ENCODE results near the gene SARDH.

Gene SARDH

DNA sequence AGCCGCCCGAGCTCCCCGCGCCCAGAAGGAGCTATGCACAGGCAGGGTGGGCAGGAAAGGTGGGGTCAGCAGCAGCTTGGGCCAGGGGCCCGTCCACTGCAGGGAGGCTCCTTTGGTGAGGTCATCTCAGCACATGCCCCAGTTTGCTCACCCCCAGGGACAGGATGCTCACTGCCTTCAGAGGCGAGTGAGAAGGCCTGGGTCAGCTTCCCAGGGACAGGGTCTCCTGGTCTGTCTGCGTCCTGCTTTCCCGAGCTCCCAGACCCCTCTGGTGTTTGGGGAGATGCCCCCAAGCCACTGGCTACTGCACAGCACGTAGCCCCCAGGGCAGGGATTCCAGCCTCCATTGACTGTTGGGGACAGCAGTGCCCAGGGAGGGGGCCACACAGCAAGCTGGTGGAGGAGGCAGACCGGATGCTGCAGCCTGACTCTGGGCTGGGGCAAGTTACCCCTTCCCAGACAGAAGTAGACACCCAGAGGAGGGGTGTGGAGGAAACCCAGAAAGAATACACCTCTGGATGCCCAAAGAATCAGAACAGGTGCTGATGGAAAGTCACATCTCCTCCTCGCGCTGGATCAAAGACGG lies 581 bp upstream of the SARDH start:
- TF ChIP-seq, protein P1, sequence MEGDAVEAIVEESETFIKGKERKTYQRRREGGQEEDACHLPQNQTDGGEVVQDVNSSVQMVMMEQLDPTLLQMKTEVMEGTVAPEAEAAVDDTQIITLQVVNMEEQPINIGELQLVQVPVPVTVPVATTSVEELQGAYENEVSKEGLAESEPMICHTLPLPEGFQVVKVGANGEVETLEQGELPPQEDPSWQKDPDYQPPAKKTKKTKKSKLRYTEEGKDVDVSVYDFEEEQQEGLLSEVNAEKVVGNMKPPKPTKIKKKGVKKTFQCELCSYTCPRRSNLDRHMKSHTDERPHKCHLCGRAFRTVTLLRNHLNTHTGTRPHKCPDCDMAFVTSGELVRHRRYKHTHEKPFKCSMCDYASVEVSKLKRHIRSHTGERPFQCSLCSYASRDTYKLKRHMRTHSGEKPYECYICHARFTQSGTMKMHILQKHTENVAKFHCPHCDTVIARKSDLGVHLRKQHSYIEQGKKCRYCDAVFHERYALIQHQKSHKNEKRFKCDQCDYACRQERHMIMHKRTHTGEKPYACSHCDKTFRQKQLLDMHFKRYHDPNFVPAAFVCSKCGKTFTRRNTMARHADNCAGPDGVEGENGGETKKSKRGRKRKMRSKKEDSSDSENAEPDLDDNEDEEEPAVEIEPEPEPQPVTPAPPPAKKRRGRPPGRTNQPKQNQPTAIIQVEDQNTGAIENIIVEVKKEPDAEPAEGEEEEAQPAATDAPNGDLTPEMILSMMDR (IDR thresholded peaks at IDR 0.05; ENCODE audit: low read depth, low read length, missing control alignments), result no peak
- Histone ChIP-seq H3K27me3 (replicated peaks) (no peaks in the 10 kb centered on the region), H3K27ac (no peak overlapping the region), H3K36me3 (replicated peaks) (no peaks in the 10 kb centered on the region), H3K4me3 (ENCODE audit: low read depth, low read length) (no peak overlapping the region)
- in situ Hi-C loops (cut with HindIII; ENCODE audit: low pct_ligation_motif_present, low sequenced_read_pairs), result no loop called here
- DNase-seq, result no peak

DNA sequence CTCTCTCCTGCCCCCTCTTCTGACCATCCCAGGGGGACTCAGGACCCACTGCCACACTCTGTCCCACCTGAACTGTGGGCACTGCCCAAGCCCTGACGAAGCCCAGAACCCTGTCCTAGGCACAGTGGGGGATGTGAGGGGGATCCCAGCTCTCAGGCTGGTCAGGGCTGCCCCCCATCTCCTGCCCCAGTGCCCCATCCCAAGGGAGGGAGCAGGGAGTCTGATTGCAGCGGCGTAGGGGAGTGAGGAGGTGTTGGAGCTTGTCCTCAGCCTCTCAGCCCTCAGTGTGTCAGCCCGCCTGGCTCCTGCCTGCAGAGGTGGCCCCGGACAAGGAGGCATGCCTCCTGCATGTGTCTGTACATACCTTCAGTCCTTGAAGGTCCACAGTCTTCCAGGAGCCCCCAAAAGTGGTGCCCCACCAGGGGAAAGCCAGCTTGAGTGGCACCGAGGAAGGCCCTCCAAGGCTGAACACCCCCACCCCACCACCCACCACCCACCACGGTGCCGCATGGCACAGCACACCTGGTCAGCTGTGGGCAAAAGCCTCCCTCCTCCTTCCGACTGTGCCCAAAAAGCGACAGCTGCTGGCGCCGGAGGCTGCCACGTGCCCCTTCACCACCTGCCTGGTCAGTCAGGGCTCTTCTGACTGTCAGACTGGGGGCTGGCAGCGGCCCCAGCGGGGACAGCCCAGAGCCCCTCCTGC lies 930 bp downstream of the SARDH start:
- no peak overlapping the region for H3K27ac ChIP-seq
- H3K4me3 ChIP-seq (ENCODE audit: low read depth, low read length), result no peak overlapping the region
- no peaks in the 10 kb centered on the region for H3K27me3 ChIP-seq (replicated peaks)

DNA sequence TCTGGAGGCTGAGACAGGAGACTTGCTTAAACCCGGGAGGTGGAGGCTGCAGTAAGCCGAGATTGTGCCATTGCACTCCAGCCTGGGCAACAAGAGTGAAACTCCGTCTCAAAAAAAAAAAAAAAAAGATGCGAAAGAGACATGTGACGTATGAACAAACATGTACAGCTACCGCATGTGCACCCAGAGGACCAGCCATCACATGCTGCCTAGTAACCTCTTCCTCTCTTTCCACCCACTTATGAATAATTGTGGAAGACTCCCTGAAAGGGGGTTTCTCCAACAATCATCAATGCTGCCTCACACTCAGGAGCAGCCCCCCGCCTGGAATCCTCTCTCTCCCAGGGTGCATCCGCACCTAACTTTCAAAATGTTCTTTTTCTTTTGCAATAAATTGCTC lies 2.2 kb downstream of the SARDH start:
- Histone ChIP-seq H3K36me3 (replicated peaks) (no peaks in the 10 kb centered on the region), H3K27me3 (replicated peaks) (no peaks in the 10 kb centered on the region), H3K27ac (no peak overlapping the region), H3K4me3 (ENCODE audit: low read depth, low read length) (no peak overlapping the region)
- TF ChIP-seq, protein P1 (IDR thresholded peaks at IDR 0.05; ENCODE audit: low read depth, low read length, missing control alignments), result no peak
- in situ Hi-C loops (cut with HindIII; ENCODE audit: low pct_ligation_motif_present, low sequenced_read_pairs), result no loop called here
- no peak for DNase-seq

More for the DNA sequence above, 930 bp downstream of the SARDH start:
- TF ChIP-seq, protein P1 (IDR thresholded peaks at IDR 0.05; ENCODE audit: low read depth, low read length, missing control alignments), result no peak
- in situ Hi-C loops (cut with HindIII; ENCODE audit: low pct_ligation_motif_present, low sequenced_read_pairs), result no loop called here
- H3K36me3 ChIP-seq (replicated peaks), result no peaks in the 10 kb centered on the region
- no peak for DNase-seq

DNA sequence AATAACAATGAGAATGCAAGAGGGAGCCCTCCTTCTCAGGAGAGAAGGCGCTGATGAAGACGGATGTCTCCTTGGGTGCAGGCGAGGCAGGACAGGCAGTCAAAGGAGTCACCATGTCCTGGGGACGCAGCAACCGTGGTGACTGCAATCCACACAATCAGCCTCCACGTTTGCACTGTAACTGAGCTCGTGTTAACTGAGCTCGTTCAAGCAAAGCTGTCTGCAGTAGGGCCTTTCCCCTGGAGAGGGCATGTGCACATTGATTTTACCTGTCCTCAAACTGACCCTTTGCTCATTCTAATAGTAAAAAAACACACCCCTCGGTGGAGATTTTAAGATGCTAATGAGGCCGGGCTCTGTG lies 2.8 kb downstream of the SARDH start:
- no peak for DNase-seq
- Histone ChIP-seq H3K36me3 (replicated peaks) (no peaks in the 10 kb centered on the region), H3K27me3 (replicated peaks) (no peaks in the 10 kb centered on the region), H3K27ac (no peak overlapping the region), H3K4me3 (ENCODE audit: low read depth, low read length) (no peak overlapping the region)
- in situ Hi-C loops (cut with HindIII; ENCODE audit: low pct_ligation_motif_present, low sequenced_read_pairs), result no loop called here
- TF ChIP-seq, protein P1 (IDR thresholded peaks at IDR 0.05; ENCODE audit: low read depth, low read length, missing control alignments), result no peak

DNA sequence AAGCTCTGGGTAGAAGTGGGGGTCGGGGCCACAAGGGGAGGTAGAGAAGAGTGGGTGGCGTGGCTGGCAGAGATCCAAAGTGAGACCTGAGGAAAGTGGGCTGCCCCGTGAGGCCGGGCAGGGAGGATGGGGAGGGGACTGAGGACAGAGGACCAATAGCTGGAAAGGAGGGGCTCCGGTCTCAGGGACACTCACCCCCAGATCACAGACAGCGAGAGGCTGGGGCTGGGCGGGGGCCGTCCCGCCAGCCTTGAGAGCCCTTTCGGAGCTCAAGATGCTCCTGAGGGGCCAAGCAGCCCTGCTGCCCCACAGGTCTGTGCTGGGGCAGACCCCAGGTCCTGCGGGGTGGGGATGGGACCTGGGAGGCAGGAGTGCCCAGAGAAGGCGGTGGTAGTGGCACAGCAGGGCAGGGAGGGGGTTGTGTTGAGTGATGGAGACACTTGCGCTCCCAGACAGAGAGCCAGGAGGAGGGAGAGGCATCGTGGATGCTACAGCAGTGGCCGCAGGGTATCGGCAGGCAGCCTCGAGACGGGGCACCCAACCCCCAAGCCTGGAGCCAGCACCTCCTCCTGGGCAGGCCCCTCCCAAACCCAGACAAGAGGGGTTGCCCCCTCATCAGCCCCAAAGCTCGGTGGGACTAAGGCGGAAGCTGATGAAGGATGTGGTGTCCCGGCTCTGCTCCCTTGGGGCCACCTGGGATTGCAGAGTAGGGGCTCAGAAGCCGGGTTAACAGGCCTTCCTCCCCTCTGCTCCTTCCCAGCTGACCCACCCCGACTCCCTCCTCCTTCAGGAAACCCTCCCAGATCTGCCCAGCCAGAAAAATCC lies 3.4 kb downstream of the SARDH start:
- TF ChIP-seq, protein P1 (IDR thresholded peaks at IDR 0.05; ENCODE audit: low read depth, low read length, missing control alignments), result no peak
- DNase-seq, result no peak
- H3K4me3 ChIP-seq (ENCODE audit: low read depth, low read length), result no peak overlapping the region
- H3K27ac ChIP-seq, result no peak overlapping the region
- in situ Hi-C loops (cut with HindIII; ENCODE audit: low pct_ligation_motif_present, low sequenced_read_pairs), result no loop called here
- no peaks in the 10 kb centered on the region for H3K27me3 ChIP-seq (replicated peaks)
- H3K36me3 ChIP-seq (replicated peaks), result no peaks in the 10 kb centered on the region
